SU-DHL-6 (cell line): ENCODE measurements around the gene HAGHL.

Source experiments
- EZH2phosphoT487 ChIP-seq: fragments of 200-600 bp; sonication (generic), shearing (Covaris generic); conservative IDR thresholded peaks from 2 replicates; pipeline ENCODE4 v1.6.1; 2018; ENCODE audit warnings: mild to moderate bottlenecking, antibody characterized with exemption, low read length, moderate library complexity, mixed read lengths
- TF ChIP-seq, protein P1 (sequence below): fragments of 200-600 bp; sonication (generic); IDR thresholded peaks from one replicate; pipeline ENCODE4 v1.5.1; 2017; ENCODE audit warnings: antibody characterized with exemption, mild to moderate bottlenecking, low read length, moderate library complexity; ENCODE audit not compliant: insufficient read depth, poor library complexity, severe bottlenecking

DNA sequence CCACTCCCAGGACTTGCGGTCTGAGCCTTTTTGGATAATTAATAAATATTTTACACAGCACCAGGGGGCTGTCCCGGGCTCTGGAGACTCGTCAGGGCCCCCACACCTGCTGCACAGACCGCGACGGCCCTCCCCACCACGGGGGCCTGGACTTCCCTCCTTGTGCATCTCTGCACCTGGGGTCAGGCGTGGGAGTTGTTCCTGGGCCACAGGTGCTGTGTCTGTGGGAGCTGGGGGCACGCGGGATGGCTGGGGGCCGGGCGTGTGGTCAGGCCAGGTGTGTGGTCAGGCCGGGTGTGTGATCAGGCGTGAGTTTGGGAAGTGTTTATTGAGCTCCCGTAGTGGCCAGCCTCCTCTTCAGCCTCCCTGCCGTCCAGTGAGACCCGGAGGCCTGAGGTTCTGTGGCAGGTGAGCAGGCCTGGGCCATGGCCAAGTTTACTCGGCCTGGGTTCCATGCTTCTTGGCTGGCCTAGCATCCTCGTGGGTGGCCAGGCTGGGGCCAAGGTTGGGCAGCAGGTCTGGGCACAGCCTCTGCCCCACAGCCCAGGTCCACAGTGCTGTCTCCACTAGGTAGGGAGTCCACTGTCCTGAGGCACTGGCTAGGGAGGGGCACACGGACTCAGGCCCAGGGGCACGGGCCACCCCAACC is 48.6 kb upstream of the HAGHL start:
- TF ChIP-seq, protein P1, sequence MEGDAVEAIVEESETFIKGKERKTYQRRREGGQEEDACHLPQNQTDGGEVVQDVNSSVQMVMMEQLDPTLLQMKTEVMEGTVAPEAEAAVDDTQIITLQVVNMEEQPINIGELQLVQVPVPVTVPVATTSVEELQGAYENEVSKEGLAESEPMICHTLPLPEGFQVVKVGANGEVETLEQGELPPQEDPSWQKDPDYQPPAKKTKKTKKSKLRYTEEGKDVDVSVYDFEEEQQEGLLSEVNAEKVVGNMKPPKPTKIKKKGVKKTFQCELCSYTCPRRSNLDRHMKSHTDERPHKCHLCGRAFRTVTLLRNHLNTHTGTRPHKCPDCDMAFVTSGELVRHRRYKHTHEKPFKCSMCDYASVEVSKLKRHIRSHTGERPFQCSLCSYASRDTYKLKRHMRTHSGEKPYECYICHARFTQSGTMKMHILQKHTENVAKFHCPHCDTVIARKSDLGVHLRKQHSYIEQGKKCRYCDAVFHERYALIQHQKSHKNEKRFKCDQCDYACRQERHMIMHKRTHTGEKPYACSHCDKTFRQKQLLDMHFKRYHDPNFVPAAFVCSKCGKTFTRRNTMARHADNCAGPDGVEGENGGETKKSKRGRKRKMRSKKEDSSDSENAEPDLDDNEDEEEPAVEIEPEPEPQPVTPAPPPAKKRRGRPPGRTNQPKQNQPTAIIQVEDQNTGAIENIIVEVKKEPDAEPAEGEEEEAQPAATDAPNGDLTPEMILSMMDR: no peak
- TF ChIP-seq EZH2phosphoT487: no peak
